ENCODE measurements around the gene HDAC5. TPM values are rescaled to one million over a fixed set of nuclear protein-coding genes. Genes with fewer than 3 reads are reported as not detected.

Gene HDAC5
- total RNA-seq, 1 experiment from 2014 or later = 25.9 TPM

GRCh38 chr17:44111777-44112176 is 11.7 kb downstream of the HDAC5 start:
- POLR2A ChIA-PET = no interaction called here
- H3K27ac Mint-ChIP-seq (ENCODE audit: unreplicated experiment) = no peak overlapping the region
- peaks cover 19% of the 10 kb centered on the region for H3K4me1 ChIP-seq
- CTCF ChIA-PET = interaction anchor here (0.5 to 0.6 kb wide), 2 partner anchors 46 to 274 kb away, joined by 3 to 5 read pairs; no protein-coding TSS in a partner anchor
- no peak overlapping the region for H3K4me3 Mint-ChIP-seq (ENCODE audit: unreplicated experiment)
- no TSS peak for BruUV-seq (replicated peaks)
- intact Hi-C loops (cut with micrococcal nuclease; ENCODE audit: unreplicated experiment) = no loop called here
- no peaks in the 10 kb centered on the region for H3K36me3 Mint-ChIP-seq (ENCODE audit: insufficient read depth, unreplicated experiment)
- H3K9me3 ChIP-seq = no peaks in the 10 kb centered on the region
- H3K36me3 ChIP-seq (ENCODE audit: control insufficient read depth, insufficient read depth, low read length) = no peaks in the 10 kb centered on the region
- TF ChIP-seq CTCF (IDR thresholded peaks at IDR 0.05; ENCODE audit: insufficient read depth in 1 of 2, low read depth in 1 of 2, low read length in 1 of 2, severe bottlenecking in 1 of 2, unreplicated experiment in 1 of 2) = no peak
- H3K27me3 Mint-ChIP-seq (ENCODE audit: insufficient read depth, unreplicated experiment) = no peaks in the 10 kb centered on the region
- peaks cover 7% of the 10 kb centered on the region for H3K4me1 Mint-ChIP-seq (ENCODE audit: low read depth, unreplicated experiment)
- H3K27me3 ChIP-seq (replicated peaks; ENCODE audit: control insufficient read depth, insufficient read depth, low read length) = no peaks in the 10 kb centered on the region
- H3K9me3 Mint-ChIP-seq (ENCODE audit: unreplicated experiment) = no peaks in the 10 kb centered on the region
- H3K4me3 ChIP-seq (ENCODE audit: low read depth, low read length) = no peak overlapping the region
- DNase-seq = no peak

GRCh38 chr17:44110823-44111633 is 12.4 kb downstream of the HDAC5 start:
- H3K9me3 Mint-ChIP-seq (ENCODE audit: unreplicated experiment) = no peaks in the 10 kb centered on the region
- H3K36me3 Mint-ChIP-seq (ENCODE audit: insufficient read depth, unreplicated experiment) = no peaks in the 10 kb centered on the region
- no peak overlapping the region for H3K4me3 Mint-ChIP-seq (ENCODE audit: unreplicated experiment)
- H3K4me3 ChIP-seq (ENCODE audit: low read depth, low read length) = no peak overlapping the region
- intact Hi-C loops (cut with micrococcal nuclease; ENCODE audit: unreplicated experiment) = no loop called here
- CTCF ChIA-PET = interaction anchor here (0.5 to 0.6 kb wide), 2 partner anchors 45 to 275 kb away, joined by 3 to 5 read pairs; no protein-coding TSS in a partner anchor
- no peak overlapping the region for H3K27ac Mint-ChIP-seq (ENCODE audit: unreplicated experiment)
- no peak for DNase-seq
- no peaks in the 10 kb centered on the region for H3K9me3 ChIP-seq
- H3K36me3 ChIP-seq (ENCODE audit: control insufficient read depth, insufficient read depth, low read length) = no peaks in the 10 kb centered on the region
- peaks cover 19% of the 10 kb centered on the region for H3K4me1 ChIP-seq
- H3K4me1 Mint-ChIP-seq (ENCODE audit: low read depth, unreplicated experiment) = peaks cover 7% of the 10 kb centered on the region
- no peak for TF ChIP-seq CTCF (IDR thresholded peaks at IDR 0.05; ENCODE audit: insufficient read depth in 1 of 2, low read depth in 1 of 2, low read length in 1 of 2, severe bottlenecking in 1 of 2, unreplicated experiment in 1 of 2)
- H3K27me3 ChIP-seq (replicated peaks; ENCODE audit: control insufficient read depth, insufficient read depth, low read length) = no peaks in the 10 kb centered on the region
- no TSS peak for BruUV-seq (replicated peaks)
- POLR2A ChIA-PET = interaction anchor here (0.6 kb wide), 1 partner anchor 12 kb away, joined by 3 read pairs; the partner anchor contains the start of gene HDAC5
- H3K27me3 Mint-ChIP-seq (ENCODE audit: insufficient read depth, unreplicated experiment) = no peaks in the 10 kb centered on the region

GRCh38 chr17:44110011-44110686 is 13.3 kb downstream of the HDAC5 start:
- no peaks in the 10 kb centered on the region for H3K36me3 Mint-ChIP-seq (ENCODE audit: insufficient read depth, unreplicated experiment)
- Histone ChIP-seq H3K27me3 (replicated peaks; ENCODE audit: control insufficient read depth, insufficient read depth, low read length) (no peaks in the 10 kb centered on the region), H3K4me1 (peaks cover 19% of the 10 kb centered on the region), H3K4me3 (ENCODE audit: low read depth, low read length) (no peak overlapping the region), H3K9me3 (no peaks in the 10 kb centered on the region), H3K36me3 (ENCODE audit: control insufficient read depth, insufficient read depth, low read length) (no peaks in the 10 kb centered on the region)
- ChIA-PET CTCF (interaction anchor here (0.9 kb wide), 1 partner anchor 27 kb away, joined by 3 read pairs; no protein-coding TSS in a partner anchor), POLR2A (interaction anchor here (0.6 to 1.5 kb wide), 2 partner anchors 13 kb away, joined by 3 to 5 read pairs; partner anchors contain the start of gene HDAC5)
- intact Hi-C loops (cut with micrococcal nuclease; ENCODE audit: unreplicated experiment) = no loop called here
- no peak for TF ChIP-seq CTCF (IDR thresholded peaks at IDR 0.05; ENCODE audit: insufficient read depth in 1 of 2, low read depth in 1 of 2, low read length in 1 of 2, severe bottlenecking in 1 of 2, unreplicated experiment in 1 of 2)
- H3K4me3 Mint-ChIP-seq (ENCODE audit: unreplicated experiment) = no peak overlapping the region
- H3K4me1 Mint-ChIP-seq (ENCODE audit: low read depth, unreplicated experiment) = peaks cover 7% of the 10 kb centered on the region
- no peaks in the 10 kb centered on the region for H3K9me3 Mint-ChIP-seq (ENCODE audit: unreplicated experiment)
- no TSS peak for BruUV-seq (replicated peaks)
- H3K27me3 Mint-ChIP-seq (ENCODE audit: insufficient read depth, unreplicated experiment) = no peaks in the 10 kb centered on the region
- no peak overlapping the region for H3K27ac Mint-ChIP-seq (ENCODE audit: unreplicated experiment)
- DNase-seq = no peak

Data from Caco-2 (cell line).